ENCODE data around the gene KLF11. TPM values are rescaled to one million over a fixed set of nuclear protein-coding genes. Genes with fewer than 3 reads are reported as not detected.

The KLF11 gene
- total and polyA plus RNA-seq, 2 donors (not counting 3 experiments of a cell fraction or from before 2014, with no cell fraction given), result 10.5 to 11.3 TPM

DNA sequence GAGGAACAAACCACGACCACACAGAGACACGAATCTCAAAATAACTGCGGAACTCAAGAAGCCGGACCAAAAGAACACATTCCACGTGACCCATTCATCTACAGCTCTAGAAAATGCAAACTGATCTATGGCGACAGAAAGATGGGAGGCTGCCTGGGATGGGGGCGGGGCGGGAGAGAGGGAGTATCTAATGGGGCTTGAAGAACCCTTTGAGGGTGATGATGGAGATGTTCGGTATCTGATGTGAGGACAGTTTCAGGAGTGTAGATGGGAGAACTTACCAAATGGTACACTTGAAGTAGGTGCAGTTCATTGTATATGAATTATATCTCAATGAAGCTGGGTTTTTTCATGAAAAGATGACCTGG lies 34.6 kb upstream of the KLF11 start:
- CTCF ChIA-PET, result interaction anchor here (0.6 to 5.7 kb wide), 6 partner anchors 17 to 195 kb away, joined by 3 to 53 read pairs (median 3); no protein-coding TSS in a partner anchor
- H3K4me2 ChIP-seq (ENCODE audit: insufficient read depth, low read length), result no peak overlapping the region

More for the DNA sequence above, 34.6 kb upstream of the KLF11 start:
- Histone ChIP-seq H3K4me1 (ENCODE audit: control insufficient read depth, extremely low read depth, insufficient read depth, low read length) (no peaks in the 10 kb centered on the region), H3K9ac (replicated peaks; ENCODE audit: extremely low read depth, insufficient read depth, low read length) (no peak overlapping the region), H2AFZ (ENCODE audit: low read depth, low read length) (no peak overlapping the region), H3K36me3 (ENCODE audit: control insufficient read depth in 2 of 2, extremely low read depth in 1 of 2, insufficient read depth in 2 of 2, low read length in 2 of 2) (no peaks in the 10 kb centered on the region), H3K9me3 (replicated peaks; ENCODE audit: control insufficient read depth, insufficient read depth, low read length) (no peaks in the 10 kb centered on the region), H3K9me1 (replicated peaks; ENCODE audit: control insufficient read depth, extremely low read depth, insufficient read depth, low read length) (no peaks in the 10 kb centered on the region), H3K4me3 (replicated peaks in 1 of 3; ENCODE audit: insufficient read depth in 1 of 3, low read depth in 1 of 3, low read length in 3 of 3) (no peak overlapping the region), H3K27ac (ENCODE audit: insufficient read depth, low read depth, low read length) (no peak overlapping the region), H3K27me3 (ENCODE audit: control insufficient read depth in 2 of 2, insufficient read depth in 2 of 2, low read length in 2 of 2) (no peaks in the 10 kb centered on the region), H3K79me2 (ENCODE audit: control insufficient read depth, insufficient read depth, low read length) (no peaks in the 10 kb centered on the region), H4K20me1 (replicated peaks; ENCODE audit: control insufficient read depth, extremely low read depth, insufficient read depth, low read length) (no peaks in the 10 kb centered on the region)
- POLR2A ChIA-PET, result no interaction called here
- intact Hi-C loops (cut with micrococcal nuclease) (no loop called here), dilution Hi-C loops (cut with MboI; ENCODE audit: extremely low pct_ligation_motif_present, low sequenced_read_pairs) (no loop called here)
- no peak for TF ChIP-seq POLR2A (IDR thresholded peaks at IDR 0.05; ENCODE audit: low read depth, low read length)
- no peak for TF ChIP-seq POLR2AphosphoS5 (IDR thresholded peaks at IDR 0.05; ENCODE audit: insufficient read depth, low read depth, low read length)
- TF ChIP-seq, protein P1, sequence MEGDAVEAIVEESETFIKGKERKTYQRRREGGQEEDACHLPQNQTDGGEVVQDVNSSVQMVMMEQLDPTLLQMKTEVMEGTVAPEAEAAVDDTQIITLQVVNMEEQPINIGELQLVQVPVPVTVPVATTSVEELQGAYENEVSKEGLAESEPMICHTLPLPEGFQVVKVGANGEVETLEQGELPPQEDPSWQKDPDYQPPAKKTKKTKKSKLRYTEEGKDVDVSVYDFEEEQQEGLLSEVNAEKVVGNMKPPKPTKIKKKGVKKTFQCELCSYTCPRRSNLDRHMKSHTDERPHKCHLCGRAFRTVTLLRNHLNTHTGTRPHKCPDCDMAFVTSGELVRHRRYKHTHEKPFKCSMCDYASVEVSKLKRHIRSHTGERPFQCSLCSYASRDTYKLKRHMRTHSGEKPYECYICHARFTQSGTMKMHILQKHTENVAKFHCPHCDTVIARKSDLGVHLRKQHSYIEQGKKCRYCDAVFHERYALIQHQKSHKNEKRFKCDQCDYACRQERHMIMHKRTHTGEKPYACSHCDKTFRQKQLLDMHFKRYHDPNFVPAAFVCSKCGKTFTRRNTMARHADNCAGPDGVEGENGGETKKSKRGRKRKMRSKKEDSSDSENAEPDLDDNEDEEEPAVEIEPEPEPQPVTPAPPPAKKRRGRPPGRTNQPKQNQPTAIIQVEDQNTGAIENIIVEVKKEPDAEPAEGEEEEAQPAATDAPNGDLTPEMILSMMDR (IDR thresholded peaks at IDR 0.05; ENCODE audit: extremely low read depth in 1 of 2, insufficient read depth in 1 of 2, low read depth in 1 of 2, low read length in 2 of 2), result no peak
- no peak for TF ChIP-seq GATA2 (IDR thresholded peaks at IDR 0.05; ENCODE audit: insufficient read depth, insufficient read length, low read depth, low read length)
- TF ChIP-seq, protein P2, sequence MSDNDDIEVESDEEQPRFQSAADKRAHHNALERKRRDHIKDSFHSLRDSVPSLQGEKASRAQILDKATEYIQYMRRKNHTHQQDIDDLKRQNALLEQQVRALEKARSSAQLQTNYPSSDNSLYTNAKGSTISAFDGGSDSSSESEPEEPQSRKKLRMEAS (IDR thresholded peaks at IDR 0.05; ENCODE audit: insufficient read depth, insufficient read length), result no peak
- no peak for TF ChIP-seq EZH2 (IDR thresholded peaks at IDR 0.05; ENCODE audit: borderline replicate concordance, low read depth, low read length, severe bottlenecking)
- TF ChIP-seq MYC (IDR thresholded peaks at IDR 0.05; ENCODE audit: low read depth, low read length), result no peak
- no peak for TF ChIP-seq JUN (IDR thresholded peaks at IDR 0.05; ENCODE audit: borderline replicate concordance, insufficient read depth, insufficient read length, low read depth)
- TF ChIP-seq FOS (IDR thresholded peaks at IDR 0.05; ENCODE audit: borderline replicate concordance, insufficient read depth, low read length), result no peak
- DNase-seq (ENCODE audit: low read depth, low spot score) (no peak), FAIRE-seq (no peak)
- BruUV-seq (replicated peaks), result no TSS peak

All from endothelial cell of umbilical vein (primary cell).